ENCODE results near the gene PIH1D2.
"Not testable (repeated sequence)": the region's sequence is repeated elsewhere in the genome, so short reads cannot be mapped to it uniquely, and the experiment has no call there.

Gene PIH1D2

DNA sequence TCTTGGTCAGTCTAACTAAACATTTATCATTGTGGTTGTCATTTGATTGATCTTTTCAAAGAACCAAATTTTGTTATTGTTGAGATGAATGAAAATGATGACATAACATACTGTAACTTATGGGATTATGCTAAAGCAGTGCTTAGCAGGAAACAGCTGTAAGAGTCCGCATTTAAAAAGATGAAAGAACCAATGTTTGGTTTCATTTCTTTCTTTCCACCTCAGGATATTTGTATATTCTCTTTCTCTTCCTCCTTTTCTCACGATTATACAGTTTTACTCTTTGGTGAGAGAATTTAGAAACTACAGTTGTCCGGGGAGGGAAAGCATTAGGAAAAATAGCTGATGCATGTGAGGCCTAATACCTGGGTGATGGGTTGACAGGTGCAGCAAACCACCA is 23.1 kb downstream of the PIH1D2 start:
- FAIRE-seq: no peak

- peak; percentile 33 for FAIRE-seq
Observed at GRCh38 chr11:112049777-112050176, 24.0 kb downstream of the PIH1D2 start.

DNA sequence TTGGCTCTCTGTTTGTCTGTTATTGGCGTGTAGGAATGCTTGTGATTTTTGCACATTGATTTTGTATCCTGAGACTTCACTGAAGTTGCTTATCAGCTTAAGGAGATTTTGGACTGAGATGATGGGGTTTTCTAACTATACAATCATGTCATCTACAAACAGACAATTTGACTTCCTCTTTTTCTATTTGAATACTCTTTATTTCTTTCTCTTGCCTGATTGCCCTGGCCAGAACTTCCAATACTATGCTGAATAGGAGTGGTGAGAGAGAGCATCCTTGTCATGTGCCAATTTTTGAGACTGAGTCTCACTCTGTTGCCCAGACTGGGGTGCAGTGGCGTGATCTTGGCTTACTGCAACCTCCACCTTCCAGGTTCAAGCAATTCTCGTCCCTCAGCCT is 25.6 kb downstream of the PIH1D2 start:
- FAIRE-seq: not testable (repeated sequence)

- not testable (repeated sequence) for FAIRE-seq
Observed at GRCh38 chr11:112046647-112047046, 27.2 kb downstream of the PIH1D2 start.

GRCh38 chr11:112044961-112045360 is 28.9 kb downstream of the PIH1D2 start:
- no peak for FAIRE-seq

DNA sequence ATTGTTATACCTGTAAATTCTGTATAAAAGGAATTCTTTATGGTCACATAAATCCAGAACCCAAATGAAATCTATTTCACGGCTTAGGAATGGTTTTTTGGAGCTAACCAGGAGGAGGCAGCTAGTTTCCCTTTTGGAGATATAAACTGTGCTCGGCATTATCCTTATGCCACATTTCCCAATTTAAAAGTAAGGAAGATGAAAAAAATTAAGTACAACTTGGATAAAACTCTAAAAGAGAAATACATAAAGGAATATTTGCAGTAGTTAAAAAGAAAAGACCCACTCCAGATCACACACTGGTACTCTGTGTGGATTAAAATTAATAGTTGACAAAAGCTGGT is 30.9 kb downstream of the PIH1D2 start:
- no peak for FAIRE-seq

DNA sequence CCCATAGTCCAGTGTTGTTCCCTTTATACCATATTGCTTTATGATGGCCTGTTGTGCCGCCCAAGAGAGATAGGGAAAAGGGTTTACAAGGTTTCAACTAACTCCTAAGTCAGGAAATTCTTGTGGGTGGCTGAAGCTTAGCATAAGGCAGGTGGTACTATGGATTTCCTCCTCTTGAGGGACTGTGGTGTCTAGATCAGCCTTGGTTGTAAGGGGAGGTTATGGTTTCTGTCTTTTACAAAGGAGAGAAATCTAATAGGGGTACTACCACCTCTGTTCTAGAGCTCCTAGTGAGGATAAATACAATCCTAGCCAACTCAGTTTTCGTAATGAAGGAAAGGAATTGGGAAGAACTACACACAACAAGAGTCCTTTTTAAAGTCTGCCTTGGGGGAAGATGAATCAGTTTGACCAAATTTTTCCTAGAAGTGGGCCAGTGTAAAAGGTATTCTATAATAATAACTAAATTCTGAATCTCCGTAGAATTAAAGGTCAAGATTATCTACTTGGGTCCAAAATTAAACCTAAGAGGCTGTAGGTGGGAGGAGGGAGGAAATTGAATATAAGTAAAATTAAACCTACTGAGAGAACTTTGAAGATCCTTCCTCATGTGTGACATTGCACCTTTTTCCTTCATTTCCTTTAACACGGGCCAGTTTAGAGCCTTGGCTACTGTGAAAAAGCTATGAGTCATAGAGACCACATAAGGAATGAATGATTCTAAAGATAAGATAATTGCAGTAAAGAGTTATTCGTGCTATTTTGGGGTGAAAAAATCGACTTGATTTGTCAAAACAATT is 31.5 kb downstream of the PIH1D2 start:
- FAIRE-seq: no peak

- no peak for FAIRE-seq
Observed at GRCh38 chr11:112037527-112037926, 36.3 kb downstream of the PIH1D2 start.

GRCh38 chr11:112033902-112034301 is 39.9 kb downstream of the PIH1D2 start:
- no peak for FAIRE-seq

GRCh38 chr11:112029460-112029859 is 44.4 kb downstream of the PIH1D2 start:
- FAIRE-seq: no peak

DNA sequence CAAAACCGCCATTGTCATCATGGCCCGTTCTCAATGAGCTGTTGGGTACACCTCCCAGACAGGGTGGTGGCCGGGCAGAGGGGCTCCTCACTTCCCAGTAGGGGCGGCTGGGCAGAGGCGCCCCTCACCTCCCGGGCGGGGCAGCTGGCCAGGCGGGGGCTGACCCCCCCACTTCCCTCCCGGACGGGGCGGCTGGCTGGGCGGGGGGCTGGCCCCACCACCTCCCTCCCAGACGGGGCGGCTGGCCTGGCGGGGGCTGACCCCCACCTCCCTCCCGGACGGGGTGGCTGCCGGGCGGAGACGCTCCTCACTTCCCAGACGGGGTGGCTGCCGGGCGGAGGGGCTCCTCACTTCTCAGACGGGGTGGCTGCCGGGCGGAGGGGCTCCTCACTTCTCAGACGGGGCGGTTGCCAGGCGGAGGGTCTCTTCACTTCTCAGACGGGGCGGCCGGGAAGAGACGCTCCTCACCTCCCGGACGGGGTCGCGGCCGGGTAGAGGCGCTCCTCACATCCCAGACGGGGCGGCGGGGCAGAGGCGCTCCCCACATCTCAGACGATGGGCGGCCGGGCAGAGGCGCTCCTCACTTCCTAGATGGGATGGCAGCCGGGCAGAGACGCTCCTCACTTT is 46.9 kb downstream of the PIH1D2 start:
- FAIRE-seq: not testable (repeated sequence)

GRCh38 chr11:112025707-112026106 is 48.1 kb downstream of the PIH1D2 start:
- FAIRE-seq: no peak

- FAIRE-seq: no peak
Observed at GRCh38 chr11:112024773-112025678, 48.8 kb downstream of the PIH1D2 start, which contains the start of gene DLAT. Gene DLAT (plus strand): TSS chr11:112025408. CDS start chr11:112025473, 65 bp downstream.

GRCh38 chr11:112024178-112024772 is 49.5 kb downstream of the PIH1D2 start:
- no peak for FAIRE-seq

DNA sequence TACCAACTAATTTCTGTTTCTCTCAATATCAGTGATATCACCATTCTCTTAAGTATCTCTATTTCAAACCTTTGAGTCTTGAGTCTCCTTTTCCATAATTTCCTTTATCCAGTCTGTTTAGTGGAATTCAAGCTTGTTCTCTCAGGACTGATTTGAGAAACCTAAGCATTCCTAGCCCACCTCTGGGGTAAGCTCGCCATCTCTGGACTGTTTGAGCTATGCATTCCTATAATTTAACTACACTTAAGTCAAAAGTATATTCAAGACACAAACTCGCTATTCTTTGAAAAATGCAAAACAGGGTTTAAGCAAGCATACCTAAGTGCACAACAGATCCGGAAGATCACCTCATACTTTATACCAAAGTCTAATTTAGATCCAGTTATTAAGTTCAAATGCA is 50.7 kb downstream of the PIH1D2 start:
- FAIRE-seq: no peak

GRCh38 chr11:112019066-112019465 is 54.8 kb downstream of the PIH1D2 start:
- no peak for FAIRE-seq
